GM18505 (cell line): ENCODE measurements around the gene PACRGL.
"Not testable (repeated sequence)": the region's sequence is repeated elsewhere in the genome, so short reads cannot be mapped to it uniquely, and the experiment has no call there.

Source experiments
- ATAC-seq: cut with Tn5 transposase; IDR thresholded peaks from one replicate; pipeline ENCODE4 v1.9.1; 2021; ENCODE audit not compliant: unreplicated experiment
- POLR2A ChIP-seq: IDR thresholded peaks from 4 replicates; pipeline ENCODE4 v1.6.1; 2011; ENCODE audit warnings: borderline replicate concordance; ENCODE audit not compliant: insufficient read depth, insufficient read length; ENCODE audit errors: extremely low read depth

The PACRGL gene

DNA sequence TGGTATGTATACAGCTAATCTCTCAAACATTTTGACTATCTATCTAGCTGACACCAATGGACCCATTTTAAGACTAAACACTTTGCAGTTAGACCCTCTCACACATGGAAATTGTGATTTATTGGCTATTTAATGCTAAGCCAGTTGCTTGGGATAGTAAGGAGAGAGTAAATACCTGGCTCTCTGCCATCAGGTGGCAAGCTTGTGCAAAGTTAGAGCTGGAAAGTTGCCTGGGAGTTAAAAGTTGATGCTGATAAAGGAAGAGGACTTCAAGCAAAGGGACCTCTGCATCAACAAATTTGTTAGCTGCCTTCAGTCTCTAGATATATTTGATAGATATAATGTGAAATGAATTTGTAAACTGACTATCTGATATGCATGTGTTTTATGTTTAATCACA is 61.1 kb downstream of the PACRGL start:
- TF ChIP-seq POLR2A = no peak
- ATAC-seq = no peak

DNA sequence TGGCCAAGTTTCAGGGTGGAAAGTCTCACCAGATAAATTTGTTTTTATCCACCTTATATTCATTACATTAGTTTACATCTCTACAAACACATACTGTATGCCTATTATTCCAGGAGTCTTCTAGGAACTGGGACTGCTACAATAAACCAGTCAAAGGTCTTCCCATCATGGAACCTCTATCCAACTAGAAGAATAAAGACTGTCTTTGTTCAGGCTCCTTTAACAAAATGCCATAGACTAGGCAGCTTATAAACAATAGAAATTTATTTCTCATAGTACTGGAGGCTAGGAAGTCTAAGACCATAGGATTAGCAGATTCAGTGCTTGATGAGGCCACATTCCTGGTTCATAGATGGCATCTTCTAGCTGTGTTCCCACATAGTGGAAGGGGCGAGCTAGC is 61.6 kb downstream of the PACRGL start:
- TF ChIP-seq POLR2A = no peak
- no peak for ATAC-seq

- no peak for TF ChIP-seq POLR2A
These were observed 64.2 kb downstream of the PACRGL start for GRCh38 chr4:20764366-20764992.

GRCh38 chr4:20773144-20773997 is 73.1 kb downstream of the PACRGL start:
- no peak for TF ChIP-seq POLR2A
- ATAC-seq = peak; percentile 84

More at GRCh38 chr4:20764366-20764992, 64.2 kb downstream of the PACRGL start:
- no peak for ATAC-seq

GRCh38 chr4:20778896-20779295 is 78.6 kb downstream of the PACRGL start:
- no peak for TF ChIP-seq POLR2A
- no peak for ATAC-seq

GRCh38 chr4:20783134-20783533 is 82.9 kb downstream of the PACRGL start:
- not testable (repeated sequence) for ATAC-seq

GRCh38 chr4:20787940-20788665 is 87.8 kb downstream of the PACRGL start:
- no peak for ATAC-seq
- TF ChIP-seq POLR2A = no peak
